ENCODE measurements around the gene GPC1.

DNA sequence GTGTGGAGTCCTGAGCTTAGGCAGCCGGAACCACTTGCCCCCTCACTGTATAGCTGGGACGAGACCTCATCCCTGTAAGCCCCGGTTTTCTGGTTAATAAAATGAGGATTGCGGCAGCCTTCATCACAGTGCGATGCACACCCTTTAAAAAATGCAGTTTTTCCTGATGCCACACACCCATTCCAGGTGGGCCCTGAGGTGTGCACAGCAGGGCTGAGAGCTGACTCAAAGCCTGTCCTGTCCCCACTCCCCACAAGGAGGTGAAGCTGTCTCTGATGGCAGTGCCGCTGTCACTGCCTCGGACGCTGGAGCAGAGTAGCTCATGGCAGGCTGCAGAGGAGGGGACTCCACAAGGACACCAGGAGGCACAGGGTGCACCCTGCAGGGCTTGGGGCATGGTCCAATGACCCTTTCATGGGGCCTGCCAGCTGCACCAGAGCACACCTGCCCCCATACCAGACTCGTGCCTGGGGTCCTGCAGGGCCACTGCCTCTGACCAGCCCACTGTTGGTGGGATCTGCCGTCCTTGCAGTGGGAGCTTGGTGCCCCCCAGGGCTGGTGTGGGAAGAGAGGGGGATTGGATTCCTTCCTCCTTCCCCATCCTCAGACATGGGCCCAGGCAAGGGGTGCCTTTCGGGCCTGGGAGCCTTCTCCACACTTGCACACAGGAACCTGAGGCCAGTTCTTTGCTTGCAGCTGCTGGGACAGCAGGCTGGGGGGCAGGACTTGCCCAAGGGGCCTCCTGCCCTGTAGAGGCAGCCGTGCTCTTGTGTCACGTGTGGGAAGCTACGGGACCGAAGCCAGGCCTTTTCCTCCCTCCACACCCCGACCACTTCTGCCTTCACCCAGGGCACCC is 22.8 kb downstream of the GPC1 start:
- TF ChIP-seq SREBF1 (IDR thresholded peaks at IDR 0.05; ENCODE audit: low read length) (no peak), IKZF2 (IDR thresholded peaks at IDR 0.05) (no peak)
- TF ChIP-seq, protein P1, sequence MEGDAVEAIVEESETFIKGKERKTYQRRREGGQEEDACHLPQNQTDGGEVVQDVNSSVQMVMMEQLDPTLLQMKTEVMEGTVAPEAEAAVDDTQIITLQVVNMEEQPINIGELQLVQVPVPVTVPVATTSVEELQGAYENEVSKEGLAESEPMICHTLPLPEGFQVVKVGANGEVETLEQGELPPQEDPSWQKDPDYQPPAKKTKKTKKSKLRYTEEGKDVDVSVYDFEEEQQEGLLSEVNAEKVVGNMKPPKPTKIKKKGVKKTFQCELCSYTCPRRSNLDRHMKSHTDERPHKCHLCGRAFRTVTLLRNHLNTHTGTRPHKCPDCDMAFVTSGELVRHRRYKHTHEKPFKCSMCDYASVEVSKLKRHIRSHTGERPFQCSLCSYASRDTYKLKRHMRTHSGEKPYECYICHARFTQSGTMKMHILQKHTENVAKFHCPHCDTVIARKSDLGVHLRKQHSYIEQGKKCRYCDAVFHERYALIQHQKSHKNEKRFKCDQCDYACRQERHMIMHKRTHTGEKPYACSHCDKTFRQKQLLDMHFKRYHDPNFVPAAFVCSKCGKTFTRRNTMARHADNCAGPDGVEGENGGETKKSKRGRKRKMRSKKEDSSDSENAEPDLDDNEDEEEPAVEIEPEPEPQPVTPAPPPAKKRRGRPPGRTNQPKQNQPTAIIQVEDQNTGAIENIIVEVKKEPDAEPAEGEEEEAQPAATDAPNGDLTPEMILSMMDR (IDR thresholded peaks at IDR 0.05 in 2 of 3, conservative IDR thresholded peaks at IDR 0.05 in 1 of 3; ENCODE audit: control insufficient read depth in 2 of 3, extremely low read depth in 1 of 3, insufficient read depth in 1 of 3, low read depth in 3 of 3, low read length in 3 of 3) = no peak
